ENCODE results near the gene LMLN.

- TF ChIP-seq CTCF (IDR thresholded peaks at IDR 0.05) (no peak), POLR2A (IDR thresholded peaks at IDR 0.05) (no peak)
Measured at GRCh38 chr3:198032039-198032936, 72.3 kb downstream of the LMLN start.
